Ectodermal cell (in vitro differentiated cells): ENCODE results near the gene DNHD1.

ENCODE experiments used
- H3K27ac ChIP-seq: 2 replicates; pipeline ENCODE4 v1.7.0; 2013; ENCODE audit warnings: mild to moderate bottlenecking, low read depth, low read length; ENCODE audit not compliant: insufficient read depth, poor library complexity, severe bottlenecking
- H3K27me3 ChIP-seq: 2 replicates; pipeline ENCODE4 v1.7.0; 2013; ENCODE audit warnings: mild to moderate bottlenecking, low read length; ENCODE audit not compliant: insufficient read depth, control insufficient read depth, poor library complexity, severe bottlenecking
- H3K36me3 ChIP-seq: one replicate; pipeline ENCODE4 v1.7.0; 2013; ENCODE audit warnings: low read length; ENCODE audit not compliant: control insufficient read depth, insufficient read depth
- H3K4me1 ChIP-seq: one replicate; pipeline ENCODE4 v1.7.0; 2013; ENCODE audit warnings: low read length; ENCODE audit not compliant: control insufficient read depth, insufficient read depth
- H3K4me3 ChIP-seq: 2 replicates; pipeline ENCODE4 v1.7.0; 2013; ENCODE audit warnings: low read depth, low read length, control low read depth; ENCODE audit not compliant: insufficient read depth
- H3K9me3 ChIP-seq: 2 replicates; pipeline ENCODE4 v1.7.0; 2013; ENCODE audit warnings: mild to moderate bottlenecking, low read length, moderate library complexity; ENCODE audit not compliant: control insufficient read depth
- WGBS, 2 experiments: methylation state at CpG; one replicate each; pipeline ENCODE4 v1.1.7; 2013; ENCODE audit warnings: missing lambda C conversion rate in 2 of 2; 5-methylcytosine and 5-hydroxymethylcytosine counted together

DNHD1 gene

DNA sequence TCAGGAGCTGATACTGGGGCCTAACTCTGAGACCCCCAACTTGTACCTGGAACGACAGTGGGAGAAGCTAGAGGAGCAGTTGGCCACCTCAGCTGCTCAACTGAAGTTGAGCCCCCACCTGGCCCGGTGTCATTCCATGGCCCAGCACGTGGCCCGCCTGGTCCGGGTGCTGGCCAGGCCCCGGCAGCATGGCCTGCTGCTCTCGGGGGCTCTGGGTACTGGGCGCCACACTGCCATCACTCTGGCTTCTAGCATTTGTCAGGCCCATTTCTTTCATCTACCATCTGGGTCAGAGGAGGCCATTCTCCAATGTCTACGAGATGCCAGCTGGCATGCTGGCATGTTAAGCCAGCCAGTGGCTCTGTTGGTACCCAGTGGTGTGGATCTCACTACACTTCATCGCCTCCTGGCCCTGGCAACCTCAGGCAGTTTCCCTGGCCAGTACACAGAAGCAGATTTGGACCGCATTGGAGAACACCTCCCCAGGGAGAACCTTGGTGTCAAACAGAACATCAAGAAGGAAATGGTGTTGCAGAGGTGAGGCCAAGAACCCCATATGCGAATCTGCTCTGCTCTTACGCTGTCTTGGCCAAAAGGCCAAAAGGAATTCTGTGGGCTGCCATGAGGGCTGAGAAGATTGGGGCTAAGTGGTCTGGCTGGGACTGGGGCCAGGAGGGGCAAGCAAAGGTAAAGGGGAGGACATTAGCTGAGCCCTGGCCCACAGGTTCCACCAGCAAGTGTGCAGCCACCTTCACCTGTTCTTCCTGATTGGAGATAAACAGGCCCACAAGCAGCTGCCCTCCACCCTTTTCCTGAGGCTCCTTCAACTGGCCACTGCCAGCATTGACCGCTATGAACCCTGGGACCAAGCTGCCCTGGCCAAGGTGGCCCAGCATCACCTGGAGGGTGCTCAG lies 60.9 kb downstream of the DNHD1 start:
- WGBS, 2 experiments: 93 to 94% methylated on average over 14 of the region's 14 CpGs
- Histone ChIP-seq H3K4me3 (no peak overlapping the region), H3K9me3 (no peaks in the 10 kb centered on the region), H3K27me3 (no peaks in the 10 kb centered on the region), H3K27ac (no peak overlapping the region), H3K4me1 (no peaks in the 10 kb centered on the region), H3K36me3 (no peaks in the 10 kb centered on the region)

DNA sequence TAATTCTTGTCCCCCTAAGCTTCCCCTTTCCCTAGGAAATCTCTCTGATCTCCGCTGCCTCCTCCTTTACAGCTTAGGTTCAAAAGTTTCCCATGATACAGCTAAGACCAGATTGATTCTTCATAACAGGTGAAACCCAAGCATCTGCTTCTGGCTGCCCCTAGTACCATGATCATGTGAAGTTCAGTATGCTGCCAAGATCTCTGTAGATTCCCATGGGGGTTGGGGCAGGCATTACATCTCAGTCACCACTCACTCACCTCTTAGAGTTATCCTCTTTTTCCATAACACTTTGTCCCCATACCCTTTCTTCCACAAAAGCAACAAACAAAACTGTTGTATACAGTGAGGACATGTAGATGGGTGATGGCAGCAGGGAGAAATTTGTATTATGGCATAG lies 62.3 kb downstream of the DNHD1 start:
- H3K4me3 ChIP-seq: no peak overlapping the region
- H3K36me3 ChIP-seq: no peaks in the 10 kb centered on the region
- no peak overlapping the region for H3K27ac ChIP-seq
- H3K9me3 ChIP-seq: no peaks in the 10 kb centered on the region
- WGBS, 2 experiments: 80 to 98% methylated on average over 1 of the region's 1 CpG
- no peaks in the 10 kb centered on the region for H3K4me1 ChIP-seq
- no peaks in the 10 kb centered on the region for H3K27me3 ChIP-seq

DNA sequence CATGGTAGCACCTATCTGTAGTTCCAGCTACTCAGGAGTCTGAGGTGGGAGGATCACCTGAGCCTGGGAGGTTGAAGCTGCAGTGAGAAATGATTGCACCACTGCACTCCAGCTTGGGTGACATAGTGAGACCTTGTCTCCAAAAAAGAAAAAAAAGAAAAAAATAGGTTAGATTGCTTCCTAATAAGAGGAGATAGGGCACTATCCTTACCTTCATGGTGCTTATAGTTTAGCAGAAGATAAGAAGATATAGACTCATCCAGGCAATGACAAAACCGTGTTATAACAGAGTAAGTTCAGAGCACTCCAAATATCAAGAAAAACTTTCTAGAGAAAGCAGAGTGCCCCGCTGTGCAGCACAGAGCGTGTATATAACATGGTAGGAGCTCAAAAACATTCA lies 64.2 kb downstream of the DNHD1 start:
- Histone ChIP-seq H3K36me3 (no peaks in the 10 kb centered on the region), H3K4me3 (no peak overlapping the region), H3K27ac (no peak overlapping the region), H3K4me1 (no peaks in the 10 kb centered on the region), H3K9me3 (no peaks in the 10 kb centered on the region), H3K27me3 (no peaks in the 10 kb centered on the region)
- 88 to 100% methylated on average over 3 of the region's 3 CpGs for WGBS, 2 experiments

DNA sequence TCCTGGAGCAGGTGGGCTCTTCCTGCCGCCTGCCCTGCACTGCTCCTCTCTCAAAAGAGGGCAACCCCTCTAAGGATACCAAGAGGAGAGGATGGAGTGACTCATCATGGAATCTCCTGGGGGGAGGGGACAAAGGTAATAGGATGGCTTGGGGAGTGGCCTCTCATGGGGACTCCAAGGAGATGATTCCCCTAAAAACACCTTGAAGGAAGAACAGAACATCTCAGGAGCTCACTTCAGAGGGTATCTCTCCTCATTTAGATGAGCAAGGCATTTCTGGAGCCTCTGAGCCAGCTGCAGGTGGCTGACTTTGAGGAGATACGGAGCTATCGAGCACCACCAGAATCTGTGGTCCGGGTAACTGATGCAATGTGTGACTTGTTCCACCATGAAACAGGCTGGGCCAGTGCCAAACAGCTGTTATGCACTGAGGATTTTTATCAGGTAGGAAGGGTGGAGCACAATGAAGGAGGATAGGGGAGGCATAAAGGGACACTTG lies 66.1 kb downstream of the DNHD1 start:
- 94% methylated on average over 4 of the region's 4 CpGs for WGBS, 2 experiments
- Histone ChIP-seq H3K4me3 (no peak overlapping the region), H3K27ac (no peak overlapping the region), H3K27me3 (no peaks in the 10 kb centered on the region), H3K9me3 (no peaks in the 10 kb centered on the region), H3K36me3 (no peaks in the 10 kb centered on the region), H3K4me1 (no peaks in the 10 kb centered on the region)

DNA sequence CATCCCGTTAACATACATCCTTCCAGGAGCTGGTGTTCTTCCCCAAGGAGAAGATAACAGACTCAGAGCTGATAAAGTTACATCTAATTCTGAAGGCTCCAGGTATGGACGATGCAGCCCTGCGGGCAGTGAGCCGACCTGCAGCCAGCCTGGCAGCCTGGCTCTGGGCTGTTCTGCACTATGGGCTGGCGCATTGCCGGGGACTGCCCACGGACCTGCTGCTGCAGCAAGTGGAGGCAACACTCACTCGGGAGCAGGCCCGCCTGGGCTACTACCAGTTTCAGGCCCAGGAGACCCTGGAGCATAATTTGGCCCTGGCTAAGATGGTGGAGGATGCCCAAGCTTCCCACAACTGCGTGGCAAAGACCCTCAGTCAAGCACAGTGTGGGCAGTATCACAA lies 66.6 kb downstream of the DNHD1 start:
- Histone ChIP-seq H3K9me3 (no peaks in the 10 kb centered on the region), H3K27me3 (no peaks in the 10 kb centered on the region), H3K4me3 (no peak overlapping the region), H3K4me1 (peaks cover 2% of the 10 kb centered on the region), H3K27ac (no peak overlapping the region), H3K36me3 (no peaks in the 10 kb centered on the region)
- WGBS, 2 experiments: 94 to 96% methylated on average over 10 of the region's 10 CpGs

DNA sequence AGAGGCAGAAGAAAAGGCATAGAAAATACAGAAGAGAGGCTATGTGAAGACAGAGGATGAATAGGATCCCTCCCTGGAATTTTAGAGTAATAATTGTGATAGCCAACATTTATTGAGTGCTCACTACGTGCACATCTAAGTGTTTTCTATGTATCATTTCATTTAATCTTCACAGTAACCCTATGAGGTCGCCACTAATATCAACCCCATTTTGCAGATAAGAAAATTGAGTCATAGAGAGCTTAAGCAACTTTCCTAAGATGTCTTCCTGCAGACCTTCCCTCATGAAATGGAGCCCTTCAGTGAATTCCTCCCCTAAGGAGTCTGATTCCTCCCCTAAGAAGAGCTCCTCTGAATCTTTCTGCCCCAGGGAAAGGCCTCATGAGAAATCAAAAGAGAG lies 68.2 kb downstream of the DNHD1 start:
- Histone ChIP-seq H3K4me3 (no peak overlapping the region), H3K36me3 (no peaks in the 10 kb centered on the region), H3K27ac (no peak overlapping the region), H3K9me3 (no peaks in the 10 kb centered on the region), H3K27me3 (no peaks in the 10 kb centered on the region), H3K4me1 (peaks cover 5% of the 10 kb centered on the region)
- WGBS, 2 experiments: 60% methylated on average over 2 of the region's 2 CpGs

DNA sequence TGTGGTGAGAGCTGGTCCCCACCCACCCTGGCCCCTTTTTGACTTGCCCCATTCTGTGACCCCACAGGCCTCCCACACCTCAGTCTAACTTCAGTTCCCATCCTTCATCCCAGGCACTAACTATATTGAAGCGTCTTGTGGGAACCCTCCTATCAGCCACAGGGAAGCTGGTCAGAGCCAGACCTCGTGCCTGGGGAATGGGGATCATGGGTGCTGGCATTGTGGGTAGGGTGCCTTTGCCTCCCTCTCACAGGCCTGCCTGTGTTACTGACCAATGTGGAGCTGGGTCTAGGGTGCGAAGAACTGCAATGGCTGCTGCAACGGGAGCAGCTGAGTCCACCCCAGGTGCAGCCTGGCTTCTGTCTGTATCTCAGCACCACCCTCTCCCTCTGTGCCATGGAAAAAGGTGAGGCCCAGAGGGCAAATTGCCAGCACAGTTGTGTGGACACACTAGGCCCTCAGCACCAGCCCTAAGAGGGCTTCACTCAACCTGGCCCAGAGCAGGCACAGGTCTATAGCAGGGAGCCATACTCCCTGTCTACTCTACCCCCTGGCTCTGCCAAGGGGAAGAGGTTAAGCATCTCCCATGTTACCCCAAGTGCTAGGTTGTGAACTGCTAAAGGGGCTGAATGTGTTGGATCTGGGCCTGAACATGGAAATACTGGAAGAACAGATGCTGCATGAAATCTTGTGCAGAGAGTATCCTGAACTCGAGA lies 69.1 kb downstream of the DNHD1 start:
- Histone ChIP-seq H3K36me3 (no peaks in the 10 kb centered on the region), H3K9me3 (no peaks in the 10 kb centered on the region), H3K27me3 (no peaks in the 10 kb centered on the region), H3K4me3 (no peak overlapping the region), H3K27ac (no peak overlapping the region), H3K4me1 (peaks cover 5% of the 10 kb centered on the region)
- WGBS, 2 experiments: 90 to 95% methylated on average over 5 of the region's 5 CpGs

DNA sequence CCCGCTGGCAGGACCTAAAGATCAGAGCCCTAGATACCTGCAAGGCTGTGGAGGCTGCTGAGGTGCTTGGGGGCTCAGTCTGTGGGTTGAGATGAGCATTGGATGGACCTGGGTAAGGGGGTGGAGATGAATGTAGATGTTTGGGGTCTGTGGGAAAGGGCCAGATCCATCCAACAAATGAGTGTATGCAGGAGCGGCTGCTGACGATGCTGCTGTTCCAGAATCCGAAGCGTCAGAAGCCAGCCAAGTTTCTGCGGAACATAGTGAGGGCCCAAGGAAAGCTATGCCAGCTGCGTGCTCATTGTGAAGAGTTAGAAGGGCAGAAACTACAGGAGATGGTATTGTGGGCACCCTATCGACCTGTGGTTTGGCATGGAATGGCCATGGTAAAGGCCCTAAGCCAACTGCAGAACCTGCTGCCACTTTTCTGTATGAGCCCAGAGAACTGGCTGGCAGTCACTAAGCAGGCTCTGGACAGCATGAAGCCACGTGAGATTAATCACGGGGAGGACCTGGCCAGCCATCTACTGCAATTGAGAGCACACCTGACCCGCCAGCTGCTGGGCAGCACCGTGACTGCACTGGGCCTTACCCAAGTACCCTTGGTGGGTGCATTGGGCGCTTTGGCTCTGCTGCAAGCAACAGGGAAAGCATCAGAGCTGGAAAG lies 69.8 kb downstream of the DNHD1 start:
- 87 to 90% methylated on average over 13 of the region's 13 CpGs for WGBS, 2 experiments
- Histone ChIP-seq H3K4me1 (peaks cover 5% of the 10 kb centered on the region), H3K27me3 (no peaks in the 10 kb centered on the region), H3K9me3 (no peaks in the 10 kb centered on the region), H3K36me3 (no peaks in the 10 kb centered on the region), H3K4me3 (no peak overlapping the region), H3K27ac (no peak overlapping the region)

DNA sequence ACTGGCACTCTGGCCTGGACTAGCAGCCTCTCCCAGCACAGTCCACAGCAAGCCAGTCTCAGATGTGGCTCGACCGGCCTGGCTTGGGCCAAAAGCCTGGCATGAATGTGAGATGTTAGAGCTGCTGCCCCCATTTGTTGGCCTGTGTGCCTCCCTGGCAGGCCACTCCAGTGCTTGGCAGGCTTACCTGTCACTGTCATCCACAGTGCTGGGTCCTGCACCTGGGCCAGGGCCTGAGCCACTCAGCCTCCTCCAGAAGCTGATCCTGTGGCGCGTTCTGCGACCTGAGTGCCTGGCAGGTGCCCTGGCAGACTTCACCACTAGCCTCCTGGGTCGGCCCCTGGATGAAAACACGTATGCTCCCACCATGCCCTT lies 70.3 kb downstream of the DNHD1 start:
- Histone ChIP-seq H3K27ac (no peak overlapping the region), H3K4me1 (peaks cover 5% of the 10 kb centered on the region), H3K36me3 (no peaks in the 10 kb centered on the region), H3K27me3 (no peaks in the 10 kb centered on the region), H3K9me3 (no peaks in the 10 kb centered on the region), H3K4me3 (no peak overlapping the region)
- 93 to 94% methylated on average over 7 of the region's 7 CpGs for WGBS, 2 experiments
